Measurements from ENCODE around the gene SRSF4. TPM values are rescaled to one million over a fixed set of nuclear protein-coding genes. Genes with fewer than 3 reads are reported as not detected.
A peak's percentile ranks its signal among the peaks of the same experiment; 100 is the strongest.

SRSF4 gene
- total and polyA plus RNA-seq, 9 of the 15 experiments (the other 6 are each of a cell fraction or from before 2014, with no cell fraction given), result 15.9 to 132 (median 82.0) TPM

- BruUV-seq (replicated peaks), result no TSS peak
- Histone ChIP-seq H3K4me3 (no peak overlapping the region), H3K27me3 (ENCODE audit: control insufficient read depth in 2 of 2, insufficient read depth in 2 of 2, low read length in 2 of 2) (no peaks in the 10 kb centered on the region), H3K27ac (ENCODE audit: extremely low read depth, low read depth, low read length) (no peak overlapping the region), H3K9me1 (ENCODE audit: control insufficient read depth, insufficient read depth, low read length) (no peaks in the 10 kb centered on the region), H3K9ac (ENCODE audit: insufficient read depth in 1 of 2, low read depth in 2 of 2, low read length in 2 of 2) (no peak overlapping the region; a peak in 1 of 4 replicates), H3K36me3 (ENCODE audit: control insufficient read depth, insufficient read depth, low read length) (peaks cover 70% of the 10 kb centered on the region), H3K79me2 (ENCODE audit: control insufficient read depth, insufficient read depth, low read length) (peaks cover 34% of the 10 kb centered on the region), H3K4me1 (replicated peaks in 1 of 2; ENCODE audit: control insufficient read depth in 2 of 2, insufficient read depth in 2 of 2, low read length in 2 of 2) (peaks cover 3 to 5% of the 10 kb centered on the region in 2 experiments; a peak in 2 of 5 replicates), H3K4me2 (ENCODE audit: insufficient read depth, low read length) (no peak overlapping the region), H2AFZ (ENCODE audit: low read depth, low read length) (no peak overlapping the region), H3K9me3 (replicated peaks; ENCODE audit: control insufficient read depth, insufficient read depth, low read depth, low read length) (no peaks in the 10 kb centered on the region), H4K20me1 (replicated peaks; ENCODE audit: control insufficient read depth, insufficient read depth, low read length) (peaks cover 25% of the 10 kb centered on the region; the same call in 1 of the 2 replicates)
- TF ChIP-seq ZNF512 (tag; IDR thresholded peaks at IDR 0.05) (no peak), TCF3 (CRISPR knock-in tag; IDR thresholded peaks at IDR 0.05) (peak; percentile 21; the same call in 1 of the 2 replicates), U2AF1 (optimal IDR thresholded peaks at IDR 0.05; ENCODE audit: low read depth, low read length) (no peak), MAZ (CRISPR knock-in tag; conservative IDR thresholded peaks at IDR 0.05 in 1 of 2, IDR thresholded peaks at IDR 0.05 in 1 of 2) (no peak), ZNF239 (CRISPR knock-in tag; IDR thresholded peaks at IDR 0.05) (peak; percentile 91), ZBTB12 (CRISPR knock-in tag; IDR thresholded peaks at IDR 0.05) (no peak), MCM2 (IDR thresholded peaks at IDR 0.05; ENCODE audit: low read depth) (no peak)
- FAIRE-seq (no peak), DNase-seq (ENCODE audit: extremely low read depth in 1 of 4, low spot score in 3 of 4) (no peak), ATAC-seq (no peak)
- intact Hi-C loops (cut with micrococcal nuclease), result no loop called here
- in situ Hi-C loops (cut with MboI), result loop anchor here (10.0 kb wide), 1 partner anchor 1480 kb away; no protein-coding TSS in a partner anchor
- POLR2A ChIA-PET, result no interaction called here
- CTCF ChIA-PET (ENCODE audit: low intra/inter-chr PET ratio), result no interaction called here
- 72% methylated on average over 5 of the region's 5 CpGs for WGBS (ENCODE audit: insufficient coverage, low coverage, missing lambda C conversion rate)
Observed at GRCh38 chr1:29224356-29224837, 42.7 kb upstream of the SRSF4 start.

All from K562 (cell line).